Tibial nerve (tissue), 4 donors: ENCODE results near the gene PTPRG. TPM values are rescaled to one million over a fixed set of nuclear protein-coding genes. Genes with fewer than 3 reads are reported as not detected.

Source experiments
- DNase-seq, 2 donors: peaks; one replicate each; pipeline ENCODE4 v3.0.0-alpha.2; 2019; ENCODE audit warnings: low spot score in 2 of 2
- H3K27ac ChIP-seq, 4 donors: fragments of 200-600 bp; sonication (generic) in 3 of 4; one replicate each; pipeline ENCODE4 v1.5.1; 2017 to 2019; ENCODE audit warnings: mild to moderate bottlenecking in 1 of 4
- H3K27me3 ChIP-seq, 2 donors: fragments of 200-600 bp; sonication (generic) in 1 of 2; one replicate each; pipeline versions ENCODE4 v1.5.1 to v1.6.0; 2017 to 2019
- H3K36me3 ChIP-seq, 3 donors: fragments of 200-600 bp; sonication (generic); one replicate each; pipeline ENCODE4 v1.5.1; 2018 to 2019
- H3K4me1 ChIP-seq, 4 donors: fragments of 200-600 bp; sonication (generic) in 3 of 4; one replicate each; pipeline ENCODE4 v1.5.1; 2017 to 2019
- H3K4me3 ChIP-seq, 4 donors: fragments of 200-600 bp; sonication (generic) in 3 of 4; one replicate each; pipeline ENCODE4 v1.5.1; 2017 to 2019; ENCODE audit warnings: mild to moderate bottlenecking in 1 of 4, moderate library complexity in 1 of 4
- H3K9me3 ChIP-seq, 4 donors: fragments of 200-600 bp; sonication (generic) in 3 of 4; one replicate each; pipeline ENCODE4 v1.5.1; 2017 to 2019
- CTCF ChIP-seq, 5 experiments: fragments of 200-600 bp in 3 of 5; fragments of 450-650 bp in 2 of 5; sonication (generic) in 3 of 5; IDR thresholded peaks; one replicate each; pipeline ENCODE4 v1.5.1; 2016 to 2019; ENCODE audit warnings: antibody characterized with exemption in 5 of 5, mild to moderate bottlenecking in 3 of 5, moderate library complexity in 2 of 5
- EP300 ChIP-seq, 2 donors: sonication (generic); formaldehyde crosslinking; IDR thresholded peaks; one replicate each; pipeline ENCODE4 v1.6.1; 2017; ENCODE audit warnings: antibody characterized with exemption in 2 of 2, mild to moderate bottlenecking in 1 of 2
- POLR2A ChIP-seq, 2 donors: fragments of 450-650 bp; IDR thresholded peaks; one replicate each; pipeline ENCODE4 v1.6.1; 2017; ENCODE audit warnings: antibody characterized with exemption in 2 of 2, mild to moderate bottlenecking in 2 of 2, moderate library complexity in 2 of 2
- WGBS, 2 donors: methylation state at CpG; one replicate each; pipeline ENCODE4 v1.1.5; 2018; 5-methylcytosine and 5-hydroxymethylcytosine counted together
- total RNA-seq, 4 donors: library from RNA; depleted of rRNA; stranded (reverse); fragments of >200 nt; gene quantifications; one replicate each; pipeline ENCODE4 v1.1.0, GENCODE V29; 2016

The PTPRG gene
- total RNA-seq, 4 donors from 2014 or later = 112 to 174 (median 121) TPM

- Histone ChIP-seq H3K27ac (no peak overlapping the region), H3K36me3 (no peaks in the 10 kb centered on the region), H3K4me3 (no peak overlapping the region), H3K9me3 (no peaks in the 10 kb centered on the region), H3K27me3 (no peaks in the 10 kb centered on the region), H3K4me1 (peaks cover 0 to 12% (median 0%) of the 10 kb centered on the region in 4 donors)
- no peak for TF ChIP-seq POLR2A (IDR thresholded peaks at IDR 0.05)
- no peak for TF ChIP-seq CTCF (IDR thresholded peaks at IDR 0.05)
- no peak for TF ChIP-seq EP300 (IDR thresholded peaks at IDR 0.05)
- WGBS, 2 donors = 92 to 93% methylated on average over 13 of the region's 13 CpGs
- no peak for DNase-seq
Measured at GRCh38 chr3:61532739-61533500, 28.5 kb upstream of the PTPRG start.

- Histone ChIP-seq H3K27me3 (no peaks in the 10 kb centered on the region), H3K36me3 (no peaks in the 10 kb centered on the region), H3K4me3 (no peak overlapping the region), H3K4me1 (peaks cover 0 to 12% (median 0%) of the 10 kb centered on the region in 4 donors), H3K9me3 (no peaks in the 10 kb centered on the region), H3K27ac (no peak overlapping the region)
- no peak for DNase-seq
- WGBS, 2 donors = 72 to 98% methylated on average over 3 of the region's 3 CpGs
- TF ChIP-seq POLR2A (IDR thresholded peaks at IDR 0.05) (no peak), CTCF (IDR thresholded peaks at IDR 0.05) (no peak), EP300 (IDR thresholded peaks at IDR 0.05) (no peak)
Measured at GRCh38 chr3:61535826-61536225, 25.5 kb upstream of the PTPRG start.

- peaks cover 0 to 12% (median 0%) of the 10 kb centered on the region in 4 donors for H3K4me1 ChIP-seq
- 15 to 19% methylated on average over 6 of the region's 6 CpGs for WGBS, 2 donors
- no peaks in the 10 kb centered on the region for H3K27me3 ChIP-seq
- TF ChIP-seq EP300 (IDR thresholded peaks at IDR 0.05) = no peak
- TF ChIP-seq POLR2A (IDR thresholded peaks at IDR 0.05) = no peak
- TF ChIP-seq CTCF (IDR thresholded peaks at IDR 0.05) = no peak
- H3K36me3 ChIP-seq = no peaks in the 10 kb centered on the region
- no peak overlapping the region for H3K4me3 ChIP-seq
- no peaks in the 10 kb centered on the region for H3K9me3 ChIP-seq
- no peak for DNase-seq
- H3K27ac ChIP-seq = peak overlapping the region in 2 of 4 donors; percentile 12 to 24
Measured at GRCh38 chr3:61537366-61537765, 24.0 kb upstream of the PTPRG start.

GRCh38 chr3:61538486-61538885, 22.9 kb upstream of the PTPRG start:
- H3K9me3 ChIP-seq = no peaks in the 10 kb centered on the region
- no peak for TF ChIP-seq EP300 (IDR thresholded peaks at IDR 0.05)
- TF ChIP-seq CTCF (IDR thresholded peaks at IDR 0.05) = no peak
- no peak for TF ChIP-seq POLR2A (IDR thresholded peaks at IDR 0.05)
- peaks cover 0 to 12% (median 0%) of the 10 kb centered on the region in 4 donors for H3K4me1 ChIP-seq
- 76 to 81% methylated on average over 5 of the region's 5 CpGs for WGBS, 2 donors
- H3K4me3 ChIP-seq = no peak overlapping the region
- DNase-seq = no peak
- H3K27ac ChIP-seq = no peak overlapping the region
- H3K36me3 ChIP-seq = no peaks in the 10 kb centered on the region
- no peaks in the 10 kb centered on the region for H3K27me3 ChIP-seq

- no peak for DNase-seq
- H3K4me1 ChIP-seq = peaks cover 0 to 11% (median 0%) of the 10 kb centered on the region in 4 donors
- H3K36me3 ChIP-seq = no peaks in the 10 kb centered on the region
- WGBS, 2 donors = 57 to 65% methylated on average over 4 of the region's 4 CpGs
- no peak overlapping the region for H3K27ac ChIP-seq
- no peaks in the 10 kb centered on the region for H3K27me3 ChIP-seq
- no peak overlapping the region for H3K4me3 ChIP-seq
- no peaks in the 10 kb centered on the region for H3K9me3 ChIP-seq
- TF ChIP-seq POLR2A (IDR thresholded peaks at IDR 0.05) = no peak
- no peak for TF ChIP-seq EP300 (IDR thresholded peaks at IDR 0.05)
- no peak for TF ChIP-seq CTCF (IDR thresholded peaks at IDR 0.05)
Measured at GRCh38 chr3:61541694-61542093, 19.7 kb upstream of the PTPRG start.
